GM12878 (cell line): ENCODE data around the gene KIRREL3.

Source experiments
- EZH2 ChIP-seq: IDR thresholded peaks from 2 replicates; pipeline ENCODE4 v1.6.1; 2012; ENCODE audit warnings: low read depth, mild to moderate bottlenecking, control low read depth, inconsistent platforms, low read length, borderline replicate concordance; ENCODE audit not compliant: control insufficient read depth
- FOS ChIP-seq: IDR thresholded peaks from 3 replicates; pipeline ENCODE4 v1.6.1; 2011; ENCODE audit warnings: borderline replicate concordance; ENCODE audit not compliant: insufficient read length; ENCODE audit errors: extremely low read depth
- HDGF ChIP-seq: fragments of 450-650 bp; IDR thresholded peaks from 2 replicates; pipeline ENCODE4 v1.6.1; 2016; ENCODE audit warnings: antibody characterized with exemption
- NFYB ChIP-seq: IDR thresholded peaks from 2 replicates; pipeline ENCODE4 v1.6.1; 2011; ENCODE audit warnings: low read depth, mild to moderate bottlenecking, low read length, improper control_type of control experiment, moderate library complexity; ENCODE audit not compliant: insufficient read depth
- SUZ12 ChIP-seq: fragments of 200-600 bp; sonication (generic); IDR thresholded peaks from one replicate; pipeline ENCODE4 v1.6.1; 2018; ENCODE audit warnings: antibody characterized with exemption, mild to moderate bottlenecking; ENCODE audit not compliant: unreplicated experiment
- YBX1 ChIP-seq: fragments of 450-650 bp; IDR thresholded peaks from 2 replicates; pipeline ENCODE4 v1.6.1; 2016; ENCODE audit warnings: antibody characterized with exemption
- TF ChIP-seq, protein P1 (sequence below), 3 experiments: IDR thresholded peaks in 2 of 3; conservative IDR thresholded peaks in 1 of 3; 2 replicates each; pipeline ENCODE4 v1.5.1; 2011; ENCODE audit warnings: low read depth in 3 of 3, low read length in 3 of 3, mild to moderate bottlenecking in 3 of 3, control low read depth in 2 of 3, moderate library complexity in 2 of 3, inconsistent platforms in 1 of 3, mixed read lengths in 1 of 3; ENCODE audit not compliant: control insufficient read depth in 2 of 3, insufficient read depth in 1 of 3; ENCODE audit errors: extremely low read depth in 1 of 3

- TF ChIP-seq, protein P1, sequence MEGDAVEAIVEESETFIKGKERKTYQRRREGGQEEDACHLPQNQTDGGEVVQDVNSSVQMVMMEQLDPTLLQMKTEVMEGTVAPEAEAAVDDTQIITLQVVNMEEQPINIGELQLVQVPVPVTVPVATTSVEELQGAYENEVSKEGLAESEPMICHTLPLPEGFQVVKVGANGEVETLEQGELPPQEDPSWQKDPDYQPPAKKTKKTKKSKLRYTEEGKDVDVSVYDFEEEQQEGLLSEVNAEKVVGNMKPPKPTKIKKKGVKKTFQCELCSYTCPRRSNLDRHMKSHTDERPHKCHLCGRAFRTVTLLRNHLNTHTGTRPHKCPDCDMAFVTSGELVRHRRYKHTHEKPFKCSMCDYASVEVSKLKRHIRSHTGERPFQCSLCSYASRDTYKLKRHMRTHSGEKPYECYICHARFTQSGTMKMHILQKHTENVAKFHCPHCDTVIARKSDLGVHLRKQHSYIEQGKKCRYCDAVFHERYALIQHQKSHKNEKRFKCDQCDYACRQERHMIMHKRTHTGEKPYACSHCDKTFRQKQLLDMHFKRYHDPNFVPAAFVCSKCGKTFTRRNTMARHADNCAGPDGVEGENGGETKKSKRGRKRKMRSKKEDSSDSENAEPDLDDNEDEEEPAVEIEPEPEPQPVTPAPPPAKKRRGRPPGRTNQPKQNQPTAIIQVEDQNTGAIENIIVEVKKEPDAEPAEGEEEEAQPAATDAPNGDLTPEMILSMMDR (IDR thresholded peaks at IDR 0.05 in 2 of 3, conservative IDR thresholded peaks at IDR 0.05 in 1 of 3; ENCODE audit: control insufficient read depth in 2 of 3, extremely low read depth in 1 of 3, insufficient read depth in 1 of 3, low read depth in 3 of 3, low read length in 3 of 3) = no peak
- TF ChIP-seq FOS (no peak), YBX1 (no peak), SUZ12 (no peak), NFYB (no peak), EZH2 (no peak), HDGF (no peak)
Measured at GRCh38 chr11:126398721-126399120, 601.8 kb downstream of the KIRREL3 start.
